ENCODE measurements around the gene MFSD6L. TPM values are rescaled to one million over a fixed set of nuclear protein-coding genes. Genes with fewer than 3 reads are reported as not detected.

Gene MFSD6L
- total RNA-seq, 4 donors from 2014 or later, result 0.26 to 1.0 (median 0.65) TPM

GRCh38 chr17:8798176-8798845 lies 854 bp downstream of the MFSD6L start:
- no peak for DNase-seq (ENCODE audit: low spot score in 2 of 2)
- H3K4me1 ChIP-seq, result peaks cover 12% of the 10 kb centered on the region
- no peak for TF ChIP-seq EP300 (IDR thresholded peaks at IDR 0.05)
- TF ChIP-seq CTCF (IDR thresholded peaks at IDR 0.05), result no peak
- no peak for TF ChIP-seq POLR2A (IDR thresholded peaks at IDR 0.05)
- TF ChIP-seq POLR2AphosphoS5 (IDR thresholded peaks at IDR 0.05), result no peak
- no peak overlapping the region for H3K27ac ChIP-seq
- no peaks in the 10 kb centered on the region for H3K9me3 ChIP-seq
- WGBS, result 71% methylated on average over 12 of the region's 23 CpGs
- H3K36me3 ChIP-seq, result no peaks in the 10 kb centered on the region
- H3K4me3 ChIP-seq, result no peak overlapping the region
- peaks cover 29% of the 10 kb centered on the region for H3K27me3 ChIP-seq

GRCh38 chr17:8797621-8798175 lies 1.5 kb downstream of the MFSD6L start:
- Histone ChIP-seq H3K9me3 (no peaks in the 10 kb centered on the region), H3K27ac (no peak overlapping the region), H3K4me1 (peaks cover 12% of the 10 kb centered on the region), H3K36me3 (no peaks in the 10 kb centered on the region), H3K4me3 (no peak overlapping the region), H3K27me3 (peaks cover 29% of the 10 kb centered on the region)
- no peak for TF ChIP-seq POLR2AphosphoS5 (IDR thresholded peaks at IDR 0.05)
- no peak for TF ChIP-seq POLR2A (IDR thresholded peaks at IDR 0.05)
- no peak for TF ChIP-seq CTCF (IDR thresholded peaks at IDR 0.05)
- TF ChIP-seq EP300 (IDR thresholded peaks at IDR 0.05), result no peak
- WGBS, result 85% methylated on average over 13 of the region's 14 CpGs
- DNase-seq (ENCODE audit: low spot score in 2 of 2), result no peak

- peaks cover 9% of the 10 kb centered on the region for H3K4me1 ChIP-seq
- no peak for DNase-seq (ENCODE audit: low spot score in 2 of 2)
- H3K36me3 ChIP-seq, result no peaks in the 10 kb centered on the region
- no peaks in the 10 kb centered on the region for H3K9me3 ChIP-seq
- peaks cover 20% of the 10 kb centered on the region for H3K27me3 ChIP-seq
- no peak overlapping the region for H3K27ac ChIP-seq
- TF ChIP-seq POLR2AphosphoS5 (IDR thresholded peaks at IDR 0.05) (no peak), CTCF (IDR thresholded peaks at IDR 0.05) (no peak), EP300 (IDR thresholded peaks at IDR 0.05) (no peak), POLR2A (IDR thresholded peaks at IDR 0.05) (no peak)
- H3K4me3 ChIP-seq, result no peak overlapping the region
- 56% methylated on average over 7 of the region's 7 CpGs for WGBS
Observed at GRCh38 chr17:8794636-8795035, 4.5 kb downstream of the MFSD6L start.

GRCh38 chr17:8793649-8794048 lies 5.5 kb downstream of the MFSD6L start:
- 55% methylated on average over 2 of the region's 2 CpGs for WGBS
- no peak overlapping the region for H3K4me3 ChIP-seq
- TF ChIP-seq EP300 (IDR thresholded peaks at IDR 0.05), result no peak
- TF ChIP-seq POLR2AphosphoS5 (IDR thresholded peaks at IDR 0.05), result no peak
- no peak for TF ChIP-seq CTCF (IDR thresholded peaks at IDR 0.05)
- no peak for TF ChIP-seq POLR2A (IDR thresholded peaks at IDR 0.05)
- no peaks in the 10 kb centered on the region for H3K9me3 ChIP-seq
- no peaks in the 10 kb centered on the region for H3K36me3 ChIP-seq
- no peak for DNase-seq (ENCODE audit: low spot score in 2 of 2)
- no peak overlapping the region for H3K27ac ChIP-seq
- peaks cover 11% of the 10 kb centered on the region for H3K27me3 ChIP-seq
- no peaks in the 10 kb centered on the region for H3K4me1 ChIP-seq

GRCh38 chr17:8792646-8793045 lies 6.5 kb downstream of the MFSD6L start:
- H3K27ac ChIP-seq, result no peak overlapping the region
- H3K36me3 ChIP-seq, result no peaks in the 10 kb centered on the region
- H3K9me3 ChIP-seq, result no peaks in the 10 kb centered on the region
- no peak for DNase-seq (ENCODE audit: low spot score in 2 of 2)
- no peak for TF ChIP-seq CTCF (IDR thresholded peaks at IDR 0.05)
- no peak for TF ChIP-seq POLR2A (IDR thresholded peaks at IDR 0.05)
- no peak for TF ChIP-seq POLR2AphosphoS5 (IDR thresholded peaks at IDR 0.05)
- no peak for TF ChIP-seq EP300 (IDR thresholded peaks at IDR 0.05)
- WGBS, result 76% methylated on average over 5 of the region's 6 CpGs
- peaks cover under 1% of the 10 kb centered on the region for H3K27me3 ChIP-seq
- no peak overlapping the region for H3K4me3 ChIP-seq
- no peaks in the 10 kb centered on the region for H3K4me1 ChIP-seq
